Measurements from ENCODE around the gene WFDC1.

WFDC1 gene

GRCh38 chr16:84329843-84330684 is 35.4 kb downstream of the WFDC1 start:
- Histone ChIP-seq H3K4me2 (ENCODE audit: low read length) (no peak overlapping the region), H2BK15ac (replicated peaks; ENCODE audit: low read depth) (no peak overlapping the region), H3K36me3 (ENCODE audit: control insufficient read depth, insufficient read depth, low read length) (no peaks in the 10 kb centered on the region), H3K4ac (ENCODE audit: low read depth, low read length) (no peak overlapping the region), H3K9ac (ENCODE audit: low read length) (no peak overlapping the region), H3K56ac (ENCODE audit: low read length) (no peak overlapping the region), H2BK120ac (ENCODE audit: low read depth, low read length) (no peak overlapping the region), H3K79me2 (ENCODE audit: control insufficient read depth, insufficient read depth, low read length) (no peaks in the 10 kb centered on the region), H3K4me3 (ENCODE audit: low read length) (no peak overlapping the region), H3K23ac (ENCODE audit: low read length) (no peak overlapping the region), H3K18ac (ENCODE audit: low read length) (no peak overlapping the region), H3K79me1 (ENCODE audit: low read length) (no peaks in the 10 kb centered on the region), H2AK5ac (ENCODE audit: low read length) (no peak overlapping the region), H3K27me3 (ENCODE audit: insufficient read depth, low read length, poor library complexity) (no peaks in the 10 kb centered on the region), H4K8ac (ENCODE audit: low read depth, low read length) (no peak overlapping the region), H2BK5ac (ENCODE audit: low read length) (no peak overlapping the region), H3K4me1 (ENCODE audit: control insufficient read depth, low read depth, low read length) (no peaks in the 10 kb centered on the region), H3K27ac (ENCODE audit: low read depth, low read length) (no peak overlapping the region), H4K5ac (ENCODE audit: low read length) (no peak overlapping the region)
- WGBS (ENCODE audit: extremely low coverage, insufficient coverage, low lambda C conversion rate): no CpG with 5 or more reads among the region's 18 CpGs
- no peak for DNase-seq

DNA sequence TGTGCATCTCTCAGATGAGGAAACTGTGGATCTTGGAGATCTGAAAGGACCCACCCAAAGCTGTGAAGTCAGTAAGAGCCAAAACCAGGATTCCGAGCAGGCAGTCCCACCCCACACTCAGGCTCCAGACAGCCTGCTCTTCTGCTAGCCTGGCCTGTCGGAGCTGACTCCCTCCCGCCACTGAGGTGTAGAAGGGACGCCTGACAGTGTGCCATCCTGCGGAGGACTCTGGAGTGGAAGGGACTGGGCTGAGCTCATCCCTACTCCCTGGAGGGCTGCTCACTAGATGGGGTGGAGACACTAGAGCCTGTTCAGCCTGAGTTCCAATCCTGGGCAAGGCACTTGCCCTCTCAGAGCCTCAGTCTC is 36.0 kb downstream of the WFDC1 start:
- Histone ChIP-seq H3K4ac (ENCODE audit: low read depth, low read length) (no peak overlapping the region), H2BK120ac (ENCODE audit: low read depth, low read length) (no peak overlapping the region), H3K9ac (ENCODE audit: low read length) (no peak overlapping the region), H2BK5ac (ENCODE audit: low read length) (no peak overlapping the region), H4K5ac (ENCODE audit: low read length) (no peak overlapping the region), H3K79me2 (ENCODE audit: control insufficient read depth, insufficient read depth, low read length) (no peaks in the 10 kb centered on the region), H2BK15ac (replicated peaks; ENCODE audit: low read depth) (no peak overlapping the region), H3K4me1 (ENCODE audit: control insufficient read depth, low read depth, low read length) (no peaks in the 10 kb centered on the region), H3K56ac (ENCODE audit: low read length) (no peak overlapping the region), H3K18ac (ENCODE audit: low read length) (no peak overlapping the region), H3K23ac (ENCODE audit: low read length) (no peak overlapping the region), H4K8ac (ENCODE audit: low read depth, low read length) (no peak overlapping the region), H3K36me3 (ENCODE audit: control insufficient read depth, insufficient read depth, low read length) (no peaks in the 10 kb centered on the region), H3K27me3 (ENCODE audit: insufficient read depth, low read length, poor library complexity) (no peaks in the 10 kb centered on the region), H3K4me3 (ENCODE audit: low read length) (no peak overlapping the region), H2AK5ac (ENCODE audit: low read length) (no peak overlapping the region), H3K27ac (ENCODE audit: low read depth, low read length) (no peak overlapping the region), H3K4me2 (ENCODE audit: low read length) (no peak overlapping the region), H3K79me1 (ENCODE audit: low read length) (no peaks in the 10 kb centered on the region)
- DNase-seq: no peak
- no CpG with 5 or more reads among the region's 5 CpGs for WGBS (ENCODE audit: extremely low coverage, insufficient coverage, low lambda C conversion rate)

DNA sequence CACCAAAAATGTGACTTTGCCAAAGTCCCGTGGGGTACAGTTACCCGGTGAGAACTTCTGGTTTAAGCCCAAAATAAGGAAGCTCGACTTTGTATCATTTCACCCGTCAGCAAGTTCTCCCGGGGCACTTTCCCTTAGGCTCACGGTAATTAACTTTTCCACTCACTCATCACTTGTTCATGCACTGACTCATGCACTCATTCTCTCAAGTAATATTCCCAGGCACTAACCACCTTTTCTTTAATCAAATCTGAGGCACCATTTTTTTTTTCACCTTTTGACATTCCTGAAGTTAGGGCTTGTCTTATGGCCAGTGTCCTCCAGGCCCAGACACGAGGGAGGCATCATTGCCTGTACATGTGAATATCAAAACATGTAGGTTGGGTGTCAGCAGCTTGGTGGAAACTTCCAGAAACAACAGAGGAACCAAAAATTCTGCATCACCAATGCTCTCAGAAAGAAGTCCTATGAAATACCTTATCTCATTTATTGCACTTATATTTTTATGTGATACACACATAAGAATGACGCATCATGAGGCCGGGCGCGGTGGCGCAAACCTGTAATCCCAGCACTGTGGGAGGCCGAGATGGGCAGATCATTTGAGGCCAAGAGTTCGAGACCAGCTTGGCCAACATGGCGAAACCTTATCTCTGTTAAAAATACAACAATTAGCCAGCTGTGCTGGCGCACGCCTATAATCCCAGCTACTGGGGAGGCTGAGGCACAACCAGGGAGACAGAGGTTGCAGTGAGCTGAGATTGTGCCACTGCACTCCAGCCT is 37.5 kb downstream of the WFDC1 start:
- Histone ChIP-seq H2BK5ac (ENCODE audit: low read length) (no peak overlapping the region), H2BK120ac (ENCODE audit: low read depth, low read length) (no peak overlapping the region), H3K18ac (ENCODE audit: low read length) (no peak overlapping the region), H4K8ac (ENCODE audit: low read depth, low read length) (no peak overlapping the region), H4K5ac (ENCODE audit: low read length) (no peak overlapping the region), H3K4ac (ENCODE audit: low read depth, low read length) (no peak overlapping the region), H3K79me2 (ENCODE audit: control insufficient read depth, insufficient read depth, low read length) (no peaks in the 10 kb centered on the region), H2AK5ac (ENCODE audit: low read length) (no peak overlapping the region), H3K4me2 (ENCODE audit: low read length) (no peak overlapping the region), H3K79me1 (ENCODE audit: low read length) (no peaks in the 10 kb centered on the region), H3K4me3 (ENCODE audit: low read length) (no peak overlapping the region), H3K56ac (ENCODE audit: low read length) (no peak overlapping the region), H3K9ac (ENCODE audit: low read length) (no peak overlapping the region), H2BK15ac (replicated peaks; ENCODE audit: low read depth) (no peak overlapping the region), H3K23ac (ENCODE audit: low read length) (no peak overlapping the region), H3K4me1 (ENCODE audit: control insufficient read depth, low read depth, low read length) (no peaks in the 10 kb centered on the region), H3K36me3 (ENCODE audit: control insufficient read depth, insufficient read depth, low read length) (no peaks in the 10 kb centered on the region), H3K27ac (ENCODE audit: low read depth, low read length) (no peak overlapping the region), H3K27me3 (ENCODE audit: insufficient read depth, low read length, poor library complexity) (no peaks in the 10 kb centered on the region)
- WGBS (ENCODE audit: extremely low coverage, insufficient coverage, low lambda C conversion rate): no CpG with 5 or more reads among the region's 17 CpGs
- no peak for DNase-seq

DNA sequence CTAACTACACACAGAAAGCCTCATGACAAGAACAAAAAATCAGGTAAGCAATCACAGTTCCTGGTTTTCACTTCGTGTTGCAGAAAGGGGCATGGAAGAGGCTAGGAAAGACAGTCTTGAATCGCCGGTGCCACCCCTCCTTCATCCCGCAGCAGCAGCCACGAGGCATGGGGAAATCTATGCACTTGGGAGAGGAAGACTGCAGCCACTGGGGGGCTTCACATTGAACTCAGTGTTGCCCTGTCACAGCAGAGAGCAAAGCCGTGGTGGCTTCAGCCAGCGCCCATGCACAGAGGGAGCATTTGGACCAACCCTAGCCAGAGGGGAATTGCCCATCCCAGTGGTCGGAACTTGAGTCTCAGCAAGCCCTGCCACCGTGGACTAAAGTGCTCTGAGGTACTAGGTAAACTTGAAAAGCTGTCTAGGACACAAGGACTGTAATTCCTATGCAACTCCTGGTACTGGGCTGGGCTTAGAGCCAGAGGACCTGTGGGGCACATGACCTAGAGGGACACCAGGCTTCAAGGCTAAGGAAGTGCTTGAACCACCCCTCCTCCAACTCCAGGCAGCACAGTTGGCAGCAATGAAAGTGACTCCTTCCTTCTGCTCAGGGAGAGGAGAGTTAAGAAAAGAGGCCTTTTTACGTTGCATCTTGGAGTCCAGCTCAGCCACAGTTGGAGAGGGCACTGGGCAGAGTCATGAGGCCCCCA is 38.5 kb downstream of the WFDC1 start:
- Histone ChIP-seq H3K36me3 (ENCODE audit: control insufficient read depth, insufficient read depth, low read length) (no peaks in the 10 kb centered on the region), H3K4me1 (ENCODE audit: control insufficient read depth, low read depth, low read length) (no peaks in the 10 kb centered on the region), H2BK120ac (ENCODE audit: low read depth, low read length) (no peak overlapping the region), H3K4me3 (ENCODE audit: low read length) (no peak overlapping the region), H3K9ac (ENCODE audit: low read length) (no peak overlapping the region), H3K18ac (ENCODE audit: low read length) (no peak overlapping the region), H3K79me2 (ENCODE audit: control insufficient read depth, insufficient read depth, low read length) (no peaks in the 10 kb centered on the region), H3K79me1 (ENCODE audit: low read length) (no peaks in the 10 kb centered on the region), H2BK5ac (ENCODE audit: low read length) (no peak overlapping the region), H2BK15ac (replicated peaks; ENCODE audit: low read depth) (no peak overlapping the region), H3K56ac (ENCODE audit: low read length) (no peak overlapping the region), H4K5ac (ENCODE audit: low read length) (no peak overlapping the region), H4K8ac (ENCODE audit: low read depth, low read length) (no peak overlapping the region), H3K4me2 (ENCODE audit: low read length) (no peak overlapping the region), H3K23ac (ENCODE audit: low read length) (no peak overlapping the region), H3K27ac (ENCODE audit: low read depth, low read length) (no peak overlapping the region), H2AK5ac (ENCODE audit: low read length) (no peak overlapping the region), H3K27me3 (ENCODE audit: insufficient read depth, low read length, poor library complexity) (no peaks in the 10 kb centered on the region), H3K4ac (ENCODE audit: low read depth, low read length) (no peak overlapping the region)
- no CpG with 5 or more reads among the region's 10 CpGs for WGBS (ENCODE audit: extremely low coverage, insufficient coverage, low lambda C conversion rate)
- DNase-seq: peak; percentile 32

GRCh38 chr16:84334058-84334457 is 39.4 kb downstream of the WFDC1 start:
- no peak overlapping the region for H4K8ac ChIP-seq (ENCODE audit: low read depth, low read length)
- H2BK5ac ChIP-seq (ENCODE audit: low read length): no peak overlapping the region
- no peaks in the 10 kb centered on the region for H3K79me2 ChIP-seq (ENCODE audit: control insufficient read depth, insufficient read depth, low read length)
- H3K36me3 ChIP-seq (ENCODE audit: control insufficient read depth, insufficient read depth, low read length): no peaks in the 10 kb centered on the region
- H3K79me1 ChIP-seq (ENCODE audit: low read length): no peaks in the 10 kb centered on the region
- H3K4me1 ChIP-seq (ENCODE audit: control insufficient read depth, low read depth, low read length): no peaks in the 10 kb centered on the region
- no peak overlapping the region for H2BK15ac ChIP-seq (replicated peaks; ENCODE audit: low read depth)
- no peak overlapping the region for H2BK120ac ChIP-seq (ENCODE audit: low read depth, low read length)
- no peaks in the 10 kb centered on the region for H3K27me3 ChIP-seq (ENCODE audit: insufficient read depth, low read length, poor library complexity)
- no peak overlapping the region for H4K5ac ChIP-seq (ENCODE audit: low read length)
- WGBS (ENCODE audit: extremely low coverage, insufficient coverage, low lambda C conversion rate): no CpG with 5 or more reads among the region's 3 CpGs
- no peak overlapping the region for H3K56ac ChIP-seq (ENCODE audit: low read length)
- no peak overlapping the region for H3K18ac ChIP-seq (ENCODE audit: low read length)
- no peak overlapping the region for H3K9ac ChIP-seq (ENCODE audit: low read length)
- no peak overlapping the region for H3K27ac ChIP-seq (ENCODE audit: low read depth, low read length)
- H2AK5ac ChIP-seq (ENCODE audit: low read length): no peak overlapping the region
- H3K4ac ChIP-seq (ENCODE audit: low read depth, low read length): no peak overlapping the region
- H3K23ac ChIP-seq (ENCODE audit: low read length): no peak overlapping the region
- DNase-seq: no peak
- H3K4me2 ChIP-seq (ENCODE audit: low read length): no peak overlapping the region
- H3K4me3 ChIP-seq (ENCODE audit: low read length): no peak overlapping the region
